Neural progenitor cell (in vitro differentiated cells): ENCODE measurements around the gene RNU11.

Source experiments
- CTCF ChIP-seq: fragments of 200-600 bp; sonication (generic); IDR thresholded peaks from 2 replicates; pipeline ENCODE4 v1.5.1; 2017; ENCODE audit warnings: antibody characterized with exemption, mild to moderate bottlenecking
- EZH2 ChIP-seq: fragments of 200-600 bp; sonication (generic); IDR thresholded peaks from 2 replicates; pipeline ENCODE4 v1.6.1; 2017; ENCODE audit warnings: antibody characterized with exemption, mild to moderate bottlenecking, moderate library complexity
- EZH2phosphoT487 ChIP-seq: fragments of 200-600 bp; sonication (generic); IDR thresholded peaks from 2 replicates; pipeline ENCODE4 v1.6.1; 2017; ENCODE audit warnings: antibody characterized with exemption

GRCh38 chr1:28668956-28669723 lies 20.7 kb downstream of the RNU11 start:
- TF ChIP-seq CTCF, result no peak
- no peak for TF ChIP-seq EZH2phosphoT487
- no peak for TF ChIP-seq EZH2
